NCI-H460 (cell line): ENCODE data around the gene MEI1. TPM values are rescaled to one million over a fixed set of nuclear protein-coding genes. Genes with fewer than 3 reads are reported as not detected.

Source experiments
- DNase-seq: peaks from one replicate; pipeline ENCODE4 v3.0.0-alpha.2; 2016; ENCODE audit warnings: low read depth; ENCODE audit errors: extremely low read depth
- total RNA-seq: library from RNA; depleted of rRNA; stranded (reverse); fragments of >200 nt; shearing (Covaris generic); gene quantifications from 2 replicates; pipeline ENCODE4 v1.2.3, GENCODE V29; 2014

Gene MEI1
- total RNA-seq, 1 experiment from 2014 or later, result 0.50 TPM

DNA sequence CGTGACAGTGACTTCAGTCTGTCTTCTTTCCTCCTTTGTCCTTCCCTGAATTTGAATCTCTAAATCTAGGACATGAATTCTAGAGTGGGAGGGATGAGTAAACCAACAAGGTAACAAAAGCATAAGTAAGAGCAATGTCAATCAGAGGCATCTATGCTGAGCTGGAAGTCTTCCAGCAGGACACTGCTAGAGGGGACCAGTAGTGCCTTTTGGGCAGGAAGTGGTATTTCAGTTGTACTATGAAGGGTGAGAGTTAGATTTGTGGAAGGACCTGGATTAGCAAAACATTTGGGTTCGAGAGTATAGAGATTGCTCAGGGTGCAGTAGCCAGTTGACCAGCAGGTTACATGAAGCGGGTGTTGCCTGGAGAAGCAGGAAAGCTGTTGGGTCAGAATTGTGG, 40.3 kb downstream of the MEI1 start:
- DNase-seq, result no peak

DNA sequence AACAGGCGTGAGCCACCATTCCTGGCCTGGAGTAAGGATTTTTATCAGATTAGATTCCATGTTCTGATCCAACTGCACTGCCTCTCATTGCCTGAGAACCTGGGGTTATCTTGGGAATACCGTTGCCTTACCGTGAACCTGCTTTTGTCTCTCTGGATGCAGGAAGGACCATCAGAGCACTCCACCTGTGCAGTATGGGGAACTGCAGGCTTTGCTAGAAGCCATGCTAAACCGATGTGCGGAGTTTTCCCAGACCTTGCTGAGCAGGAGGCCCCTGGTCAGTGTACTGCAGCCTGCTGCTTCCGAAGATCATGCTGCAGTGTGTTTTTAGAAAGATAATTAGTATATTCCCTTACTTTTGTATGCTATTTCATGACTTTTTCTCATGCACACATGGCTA, 43.6 kb downstream of the MEI1 start:
- DNase-seq, result no peak

DNA sequence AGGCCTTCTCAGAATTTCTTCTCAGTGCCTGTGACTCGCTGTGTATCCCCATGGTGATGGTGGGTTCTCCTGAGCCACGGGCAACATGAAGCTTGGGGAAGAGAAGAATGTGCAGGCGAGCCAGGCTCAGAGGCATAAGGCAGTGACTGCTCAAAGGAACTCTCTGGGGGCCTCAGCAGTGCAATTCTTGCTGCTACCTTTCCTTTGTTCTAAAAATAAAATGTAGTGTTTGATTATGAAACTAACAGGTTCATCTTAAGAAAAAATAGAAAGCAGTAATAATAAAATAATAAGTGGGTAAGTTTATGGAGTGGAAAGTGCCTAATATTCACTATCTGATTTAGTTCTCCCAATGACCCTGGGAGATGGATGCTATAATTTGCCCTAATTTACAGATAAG, 46.7 kb downstream of the MEI1 start:
- no peak for DNase-seq

DNA sequence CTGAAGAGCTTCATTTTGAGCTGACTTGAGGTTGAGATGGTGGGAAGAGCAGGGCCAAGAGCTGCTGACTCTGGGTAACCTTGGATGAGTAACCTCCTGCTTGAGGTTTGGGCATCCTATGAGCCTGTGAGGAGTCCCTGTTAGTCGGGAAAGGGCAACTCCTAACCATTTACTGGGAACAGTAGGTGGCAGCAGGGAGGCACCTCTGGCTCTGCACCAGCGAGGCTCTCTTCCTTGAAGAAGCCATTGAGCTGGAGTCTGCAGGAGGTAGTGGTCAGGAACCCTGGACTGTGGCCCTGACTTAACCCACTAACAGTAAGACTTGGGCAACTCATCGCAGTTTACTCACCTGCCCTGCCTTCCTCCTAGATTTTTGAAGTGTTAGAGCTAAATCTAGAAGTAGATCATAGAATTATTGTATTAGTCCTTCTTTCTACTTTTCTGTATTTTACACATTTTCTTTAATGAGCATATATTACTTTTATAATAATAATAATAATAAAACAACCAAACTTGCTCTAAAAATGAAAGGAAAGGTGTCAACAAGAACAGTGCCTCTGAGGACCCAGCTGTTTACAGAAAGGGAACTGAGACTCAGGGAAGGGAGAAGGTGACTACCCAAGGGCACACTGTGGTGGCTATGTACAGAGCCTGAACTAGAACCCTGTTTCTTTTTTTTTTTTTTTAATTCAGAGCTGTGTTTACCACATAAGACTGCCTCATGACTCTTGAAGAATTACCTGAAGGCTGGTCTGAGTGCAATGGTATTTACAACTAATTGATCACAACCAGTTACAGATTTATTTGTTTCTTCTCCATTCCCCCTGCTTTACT, 47.5 kb downstream of the MEI1 start:
- DNase-seq, result peak; percentile 69

DNA sequence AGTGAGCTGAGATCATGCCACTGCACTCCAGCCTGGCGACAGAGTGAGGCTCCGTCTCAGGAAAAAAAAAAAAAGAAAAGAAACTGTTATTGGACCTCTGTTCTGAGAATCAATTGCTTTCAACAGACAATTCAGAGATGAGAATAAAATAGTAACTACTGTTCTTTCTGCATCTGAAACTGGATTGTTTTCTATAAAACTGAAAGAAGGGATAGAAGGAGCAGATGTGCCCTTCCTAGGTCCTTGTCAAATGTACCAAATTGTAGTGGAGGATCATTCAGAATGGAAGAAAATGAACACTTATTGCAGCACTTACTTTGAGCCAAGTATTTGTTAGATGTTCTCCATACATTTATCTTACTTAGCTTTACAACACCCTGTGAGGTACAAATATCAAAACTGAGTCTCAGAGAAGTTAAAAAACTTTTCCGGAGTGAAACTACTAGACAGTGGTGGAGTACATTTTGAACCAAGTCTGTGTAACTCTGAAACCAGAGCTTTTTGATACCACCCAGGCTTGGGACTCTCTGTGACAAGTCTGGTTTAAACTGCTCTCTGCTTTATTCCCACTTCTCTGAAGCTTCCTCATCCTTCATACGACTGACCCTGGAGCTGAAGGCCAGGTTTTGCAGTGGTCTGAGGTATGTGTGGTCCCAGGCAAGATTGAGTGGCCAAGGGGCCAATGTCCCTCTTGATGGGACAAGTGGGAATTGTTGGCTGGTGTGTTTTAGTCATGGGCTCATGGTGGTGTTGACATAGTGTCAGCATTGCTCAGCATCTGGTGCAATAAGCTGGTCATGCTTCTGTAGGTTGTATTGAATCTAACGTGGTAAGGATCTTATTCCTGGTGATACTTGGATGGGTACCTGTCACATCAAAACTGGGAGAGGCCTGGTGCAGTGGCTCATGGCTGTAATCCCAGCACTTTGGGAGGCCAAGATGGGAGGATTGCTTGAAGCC, 53.0 kb downstream of the MEI1 start:
- DNase-seq, result no peak

DNA sequence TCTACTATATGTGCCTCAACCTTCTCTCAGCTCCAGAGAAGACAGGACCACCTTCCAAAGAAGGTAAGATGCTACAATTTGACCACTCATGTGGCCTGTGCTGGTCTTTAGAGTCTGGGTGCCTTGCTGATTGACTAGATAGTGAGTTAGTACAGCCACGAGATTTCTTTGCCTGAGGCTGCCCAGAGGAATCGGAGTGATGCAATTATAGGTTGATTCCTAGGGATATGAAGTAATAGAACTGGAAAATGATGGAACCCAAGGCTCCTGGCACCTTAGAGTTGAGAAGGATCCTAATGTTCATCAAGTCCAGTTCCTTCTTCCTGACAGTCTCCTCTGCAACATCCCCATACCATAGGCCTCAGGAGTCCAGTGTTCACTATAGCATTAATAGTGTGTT, 54.7 kb downstream of the MEI1 start:
- no peak for DNase-seq

DNA sequence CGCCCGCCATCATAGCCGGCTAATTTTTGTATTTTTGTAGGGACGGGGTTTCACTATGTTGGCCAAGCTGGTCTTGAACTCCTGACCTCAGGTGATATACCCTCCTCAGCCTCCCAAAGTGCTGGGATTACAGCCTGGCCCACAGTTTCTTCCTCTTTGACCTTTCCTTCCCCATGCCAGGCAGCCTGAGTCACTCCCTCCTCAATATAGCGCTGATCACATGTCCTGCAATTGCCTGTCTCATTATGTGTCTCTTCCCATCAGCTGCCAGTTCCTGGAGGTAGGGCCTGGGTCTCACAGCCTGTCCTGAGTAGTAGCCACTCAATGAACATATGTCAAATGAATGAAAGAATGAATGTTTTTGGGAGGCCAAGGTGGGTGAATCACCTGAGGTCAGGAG, 58.2 kb downstream of the MEI1 start:
- DNase-seq, result no peak

DNA sequence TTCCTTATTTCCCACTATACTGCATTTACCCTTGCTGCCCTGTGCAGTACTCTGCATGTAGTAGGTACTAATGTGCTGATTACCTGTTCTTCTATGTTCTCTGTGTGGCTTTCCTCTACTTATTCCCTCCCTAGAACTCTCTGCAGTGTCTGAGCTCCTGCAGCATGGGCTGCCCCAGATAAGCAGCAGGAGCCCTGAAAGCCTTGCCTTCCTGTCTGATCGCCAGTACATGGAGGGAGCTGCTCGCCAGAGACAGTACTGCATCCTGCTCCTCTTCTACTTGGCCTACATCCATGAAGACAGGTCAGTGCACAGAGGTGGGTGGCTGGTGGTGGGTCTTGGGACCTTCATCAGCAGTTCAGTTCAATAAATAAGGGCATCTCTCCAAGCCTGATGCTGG, 58.9 kb downstream of the MEI1 start:
- DNase-seq, result no peak

DNA sequence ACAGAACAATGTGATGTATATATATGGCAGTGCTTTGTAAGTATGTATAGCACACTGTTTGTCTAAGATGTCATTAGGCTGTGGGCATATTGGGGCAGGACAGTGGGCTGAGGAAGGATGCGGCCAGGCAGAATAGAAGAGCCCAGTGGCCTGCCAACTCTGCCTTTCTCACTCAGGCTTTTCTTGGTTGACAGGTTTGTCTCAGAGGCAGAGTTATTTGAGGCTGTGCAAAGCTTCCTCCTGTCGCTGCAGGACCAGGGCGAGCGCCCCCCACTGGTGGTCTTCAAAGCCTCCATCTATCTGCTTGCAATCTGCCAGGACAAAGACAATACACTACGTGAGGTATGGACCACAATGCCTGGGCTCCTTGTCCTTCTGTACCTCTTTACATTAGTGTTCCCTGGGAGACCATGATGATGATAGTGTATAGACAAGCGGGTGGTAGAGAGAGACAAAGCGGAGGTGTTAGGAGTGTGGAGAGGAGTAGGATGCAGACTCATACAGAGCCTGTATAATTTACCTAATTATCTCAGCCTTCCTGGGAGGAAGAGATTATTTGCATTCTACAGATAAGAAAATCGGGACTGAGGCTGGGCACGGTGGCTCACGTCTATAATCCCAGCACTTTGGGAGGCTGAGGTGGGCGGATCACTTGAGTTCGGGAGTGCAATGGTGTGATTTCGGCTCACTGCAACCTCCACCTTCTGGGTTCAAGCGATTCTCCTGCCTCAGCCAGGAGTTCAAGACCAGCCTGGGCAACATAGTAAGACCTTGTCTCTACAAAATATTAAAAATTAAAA, 63.9 kb downstream of the MEI1 start:
- DNase-seq, result no peak

DNA sequence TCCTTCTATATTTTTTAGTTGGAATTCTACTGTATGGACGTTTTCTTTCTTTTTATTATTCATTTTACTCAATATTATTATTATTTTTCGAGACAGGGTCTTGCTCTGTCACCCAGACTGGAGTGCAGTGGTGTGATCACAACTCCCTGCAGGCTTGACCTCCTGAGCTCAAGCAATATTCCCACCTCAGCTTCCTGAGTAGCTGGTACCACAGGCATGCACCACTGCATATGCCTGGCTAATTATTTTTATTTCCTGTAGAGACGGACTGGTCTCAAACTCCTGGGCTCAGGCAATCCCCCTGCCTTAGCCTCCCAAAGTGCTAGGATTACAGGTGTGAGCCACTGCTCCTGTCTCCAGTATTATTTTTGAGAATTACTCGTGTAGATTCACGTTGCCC, 67.2 kb downstream of the MEI1 start:
- DNase-seq, result no peak

DNA sequence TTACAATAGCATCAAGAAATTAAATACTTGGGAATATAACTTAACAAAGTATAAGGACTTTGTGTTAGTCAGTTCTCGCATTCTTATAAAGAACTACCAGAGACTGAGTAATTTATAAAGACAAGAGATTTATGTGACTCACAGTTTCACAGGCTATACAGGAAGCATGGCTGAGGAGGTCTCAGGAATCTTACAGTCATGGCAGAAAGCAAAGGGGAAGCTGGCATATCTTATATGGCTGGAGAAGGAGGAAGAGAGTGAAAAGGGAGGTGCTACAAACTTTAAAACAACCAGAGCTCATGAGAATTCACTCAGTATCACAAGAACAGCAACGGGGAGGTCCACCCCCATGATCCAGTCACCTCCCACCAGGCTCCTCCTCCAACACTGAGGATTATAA, 69.1 kb downstream of the MEI1 start:
- no peak for DNase-seq

DNA sequence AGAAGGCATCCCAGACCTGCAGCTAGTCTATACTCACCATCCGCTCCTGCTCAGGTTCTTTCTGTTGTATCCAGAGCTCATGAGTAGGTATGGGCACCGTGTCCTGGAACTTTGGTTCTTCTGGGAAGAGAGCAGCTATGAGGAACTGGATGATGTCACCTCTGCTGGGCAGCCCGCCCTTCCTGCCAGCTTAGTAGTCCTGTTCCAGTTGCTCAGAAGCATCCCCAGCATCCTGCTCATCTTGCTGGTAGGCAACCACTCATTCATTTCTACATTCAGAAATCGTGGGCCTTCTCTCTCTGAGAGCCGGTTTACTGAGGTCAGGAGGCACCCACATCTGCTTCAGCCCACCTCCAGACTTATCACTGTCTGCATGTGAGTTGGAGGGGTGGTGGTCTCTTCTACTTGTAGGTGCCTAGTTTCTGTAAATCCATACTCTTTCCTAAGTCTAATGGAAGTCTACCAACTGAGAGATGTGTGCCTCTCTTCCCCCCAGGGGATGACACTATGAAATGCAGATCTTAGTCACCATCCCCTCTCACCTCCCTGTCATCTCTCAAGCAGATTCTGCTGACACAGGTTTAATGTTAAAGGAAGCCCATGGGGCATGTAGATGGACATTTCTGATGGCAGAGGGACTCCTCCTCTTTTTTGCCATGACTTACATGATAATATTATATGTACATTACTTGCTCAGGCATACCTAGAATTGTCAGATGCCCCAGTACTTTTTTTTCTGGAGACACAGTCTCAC, 71.6 kb downstream of the MEI1 start:
- no peak for DNase-seq

DNA sequence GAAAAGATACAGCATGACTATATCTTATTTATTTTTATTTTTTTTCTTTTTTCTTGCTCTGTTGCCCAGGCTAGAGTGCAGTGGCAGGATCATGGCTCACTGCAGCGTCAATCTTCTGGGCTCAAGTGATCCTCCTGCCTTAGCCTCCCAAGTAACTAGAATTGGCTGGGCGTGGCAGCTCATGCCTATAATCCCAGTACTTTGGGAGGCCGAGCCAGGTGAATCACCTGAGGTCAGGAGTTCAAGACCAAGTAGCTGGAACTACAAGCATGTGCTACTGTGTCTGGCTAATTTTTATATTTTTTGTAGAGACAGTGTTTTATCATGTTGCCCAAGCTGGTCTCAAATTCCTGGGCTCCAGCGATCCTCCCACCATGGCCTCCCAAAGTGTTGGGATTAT, 72.9 kb downstream of the MEI1 start:
- DNase-seq, result no peak

DNA sequence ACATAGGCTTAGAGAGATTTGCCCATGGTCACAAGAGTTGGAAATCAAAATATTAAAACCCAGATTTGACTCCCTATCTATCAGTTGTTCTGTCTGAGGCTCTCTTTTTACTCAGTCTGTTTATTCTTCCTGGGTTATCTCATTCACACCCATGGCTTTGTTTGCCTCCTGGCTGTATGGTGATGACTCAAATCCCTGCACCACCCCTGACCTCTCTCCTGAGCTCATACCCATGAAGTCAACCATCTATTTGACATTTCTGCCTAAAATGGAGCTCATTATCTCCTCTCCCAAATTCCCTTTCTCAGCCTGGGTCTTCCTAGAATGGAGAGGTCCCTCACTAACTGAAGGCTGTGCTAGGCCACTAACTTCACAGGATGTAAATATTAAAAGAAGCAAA, 73.3 kb downstream of the MEI1 start:
- DNase-seq, result no peak

DNA sequence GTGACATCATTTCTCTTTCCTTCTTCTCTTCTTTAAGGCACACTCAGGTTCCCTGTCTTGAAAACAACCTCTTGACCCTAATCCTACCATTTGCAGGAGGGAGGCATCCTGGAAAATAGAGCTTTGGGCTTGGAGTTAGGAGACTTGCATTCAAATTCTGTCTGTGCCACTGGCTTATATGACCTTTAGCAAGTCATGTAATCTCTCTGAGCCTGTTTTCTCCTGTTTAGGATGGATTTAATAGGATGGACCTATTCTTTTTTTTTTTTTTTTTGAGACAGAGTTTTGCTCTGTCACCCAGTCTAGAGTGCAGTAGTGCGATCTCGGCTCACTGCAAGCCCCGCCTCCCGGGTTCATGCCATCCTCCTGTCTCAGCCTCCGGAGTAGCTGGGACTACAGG, 76.0 kb downstream of the MEI1 start:
- DNase-seq, result no peak

DNA sequence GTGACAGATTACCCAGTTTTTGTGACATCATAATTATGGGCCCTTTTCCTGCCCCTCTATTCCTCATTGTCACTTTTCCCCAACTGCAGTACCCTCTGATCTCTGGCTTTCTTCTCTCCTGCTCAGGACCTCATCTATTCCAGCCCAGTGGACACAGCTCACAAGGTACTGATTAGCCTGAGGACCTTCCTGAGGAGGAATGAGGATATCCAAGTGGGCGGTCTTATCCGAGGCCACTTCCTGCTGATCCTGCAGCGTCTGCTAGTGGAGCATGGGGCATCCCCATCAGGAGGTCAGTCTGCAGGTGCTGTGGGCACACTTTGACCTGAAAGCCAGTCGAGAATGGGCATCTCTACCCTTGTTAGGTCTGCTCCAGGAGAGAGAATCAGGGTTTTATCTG, 76.7 kb downstream of the MEI1 start:
- DNase-seq, result no peak

DNA sequence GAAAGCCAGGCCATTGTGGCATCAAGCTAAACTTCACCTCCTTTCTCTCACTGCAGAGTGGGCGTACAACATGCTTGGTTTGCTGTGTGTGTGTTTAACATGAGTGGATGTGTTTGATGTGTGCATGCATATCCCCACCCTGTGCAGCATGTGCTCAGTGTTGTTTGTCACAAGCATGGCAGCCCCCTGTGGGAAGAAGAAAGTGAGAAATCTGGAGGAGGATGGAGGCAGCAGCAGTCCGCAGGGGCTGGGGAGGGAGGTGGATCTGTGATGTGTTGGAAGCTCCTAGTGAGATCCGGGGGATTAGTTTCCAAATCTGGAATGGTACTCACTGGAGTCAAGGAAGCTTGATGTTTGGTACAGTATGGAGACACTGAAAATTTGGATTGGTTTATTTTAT, 77.1 kb downstream of the MEI1 start:
- no peak for DNase-seq

DNA sequence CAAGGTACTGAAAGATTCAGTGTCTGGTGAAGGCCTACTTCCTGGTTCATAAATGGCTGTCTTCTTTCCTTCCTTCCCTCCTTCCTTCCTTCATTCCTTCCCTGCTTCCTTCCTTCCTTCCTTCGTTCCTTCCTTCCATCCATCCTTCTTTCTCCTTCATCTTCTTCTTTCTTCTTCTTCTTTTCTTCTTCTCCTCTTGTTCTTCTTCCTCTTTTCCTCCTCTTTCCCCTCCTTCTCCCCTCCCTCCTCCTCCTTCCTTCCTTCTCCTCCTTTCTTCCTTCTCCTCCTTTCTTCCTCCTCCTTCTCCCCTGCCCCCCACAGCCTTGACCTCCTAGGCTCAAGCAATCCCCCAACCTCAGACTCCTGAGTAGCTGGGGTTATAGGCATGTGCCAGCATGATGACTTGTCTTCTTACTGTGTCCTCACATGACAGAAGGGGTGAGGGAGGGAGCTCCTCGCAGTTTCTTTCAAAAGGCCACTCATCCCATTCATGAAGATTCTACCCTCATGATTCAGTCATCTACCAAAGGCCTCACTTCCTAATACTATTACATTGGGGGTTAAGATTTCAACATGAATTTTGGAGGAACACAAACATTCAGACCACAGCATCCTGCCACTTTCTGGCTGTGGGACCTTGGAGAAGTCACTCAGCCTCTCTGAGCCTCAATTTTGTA, 78.6 kb downstream of the MEI1 start:
- no peak for DNase-seq

DNA sequence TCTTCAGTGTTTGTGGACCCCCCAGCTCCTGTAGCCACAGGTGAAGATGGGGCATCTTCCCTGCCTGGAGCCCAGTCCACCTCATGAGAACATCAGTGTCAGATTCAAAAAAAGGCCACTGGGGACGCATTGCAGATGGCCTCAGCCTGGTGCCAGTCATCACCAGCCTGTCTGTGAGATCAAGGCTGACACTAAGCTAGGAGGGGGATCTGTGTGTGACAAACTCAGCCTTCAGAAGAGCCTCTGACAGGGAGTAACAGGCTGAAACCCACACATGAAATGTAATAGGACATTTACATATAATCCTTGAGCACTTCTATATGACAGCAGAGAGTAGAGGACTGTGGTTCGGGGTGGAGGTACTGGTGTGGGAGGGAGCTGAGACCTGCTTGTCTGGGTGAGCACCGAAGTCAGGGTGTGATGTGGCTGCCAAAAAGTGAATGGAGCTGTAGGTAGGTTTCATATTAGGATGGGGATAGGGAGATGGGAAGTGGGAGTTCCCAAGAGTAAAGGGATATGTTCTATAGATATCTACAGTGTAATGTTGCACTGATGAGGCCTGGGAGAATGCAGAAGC, 80.7 kb downstream of the MEI1 start:
- no peak for DNase-seq
